Heart left ventricle (tissue), 13 donors: ENCODE results near the gene WWOX.

ENCODE experiments used
- CTCF ChIP-seq, 12 donors: fragments of 200-600 bp; sonication (generic) in 4 of 12; IDR thresholded peaks; one replicate each; pipeline versions ENCODE4 v1.5.0 to v1.8.0; 2018 to 2022; ENCODE audit warnings: antibody characterized with exemption in 12 of 12, mild to moderate bottlenecking in 5 of 12
- POLR2A ChIP-seq, 2 donors: fragments of 450-650 bp; IDR thresholded peaks; one replicate each; pipeline ENCODE4 v1.6.1; 2017; ENCODE audit warnings: antibody characterized with exemption in 2 of 2, mild to moderate bottlenecking in 2 of 2, moderate library complexity in 2 of 2
- donor health status: ischemic (EF 13 %, LVEDD 7.1; RV severe dilation, severe dysfunction).
- donor health status: DM: no; HTN: yes; CAD: no.
- donor health status: DM: no; HTN: no; CAD: no.
- donor health status: ischemic (EF 25% LVEDD 6.9; RV normal size, moderate dysfunction).
- donor health status: ischemic (EF 25% LVEDD 5.7; RV mildly dilated, moderate dysfunction).
- donor health status: ischemic (EF 35%, LVEDD 5.7; RV mildly dilated, moderate dysfunction).
- donor health status: nonischemic (EF 11% LVEDD 7.7; RV severe dilation, severe dysfunction).
- donor health status: DM: yes; HTN: yes; CAD: no.
- donor health status: PGD.
- donor health status: ischemic (EF 29% LVEDD 5.4; RV normal size, mild dysfunction).
- donor health status: nonischemic (EF 23%, LVEDD 6.1; RV moderate dilation, normal function).

- TF ChIP-seq POLR2A (IDR thresholded peaks at IDR 0.05) = no peak
- TF ChIP-seq CTCF (IDR thresholded peaks at IDR 0.05) = no peak
Observed at GRCh38 chr16:78596996-78597422, 497.6 kb downstream of the WWOX start.
